Esophagus squamous epithelium (tissue), 4 donors: ENCODE measurements around the gene XCL1.

ENCODE experiments used
- CTCF ChIP-seq, 6 experiments: fragments of 450-650 bp in 4 of 6; fragments of 200-600 bp in 2 of 6; sonication (generic) in 2 of 6; IDR thresholded peaks; one replicate each; pipeline ENCODE4 v1.5.1; 2016 to 2019; ENCODE audit warnings: antibody characterized with exemption in 6 of 6, mild to moderate bottlenecking in 4 of 6, moderate library complexity in 4 of 6
- POLR2A ChIP-seq, 4 donors: fragments of 450-650 bp; IDR thresholded peaks; one replicate each; pipeline ENCODE4 v1.6.1; 2017; ENCODE audit warnings: antibody characterized with exemption in 4 of 4, mild to moderate bottlenecking in 4 of 4, moderate library complexity in 3 of 4

GRCh38 chr1:168585937-168586336 is 9.5 kb downstream of the XCL1 start:
- no peak for TF ChIP-seq CTCF (IDR thresholded peaks at IDR 0.05)
- no peak for TF ChIP-seq POLR2A (IDR thresholded peaks at IDR 0.05)
